Activated CD4-positive, alpha-beta T cell treated with anti-CD3 and anti-CD28 coated beads for 36 hours (primary cell): ENCODE results near the gene TXNDC15. TPM values are rescaled to one million over a fixed set of nuclear protein-coding genes. Genes with fewer than 3 reads are reported as not detected.

Experiments used
- ATAC-seq: fragments of 200-7000 bp; cut with Tn5 transposase; one replicate; pipeline ENCODE4 v1.10.0; 2021; ENCODE audit warnings: mild to moderate bottlenecking, moderate library complexity
- CTCF ChIA-PET: fragments of 350-600 bp; sonication (Branson Sonifier 250); formaldehyde crosslinking; loops from one replicate; lab custom pipeline; 2021; ENCODE audit warnings: antibody characterized with exemption; lab: Charles Lee
- POLR2A ChIA-PET: fragments of 350-600 bp; sonication (Branson Sonifier 250); formaldehyde crosslinking; loops from one replicate; lab custom pipeline; 2021; ENCODE audit warnings: antibody characterized with exemption, inconsistent platforms; lab: Charles Lee
- DNase-seq: peaks from one replicate; pipeline ENCODE4 v3.0.0-alpha.2; 2020
- H3K27ac Mint-ChIP-seq: one replicate; pipeline ENCODE4 v1.8.0; 2021; ENCODE audit warnings: mixed read lengths
- H3K27me3 Mint-ChIP-seq: one replicate; pipeline ENCODE4 v1.8.0; 2021; ENCODE audit warnings: mixed read lengths
- H3K36me3 Mint-ChIP-seq: one replicate; pipeline ENCODE4 v1.8.0; 2021; ENCODE audit warnings: low read depth, mixed read lengths
- H3K4me1 Mint-ChIP-seq: one replicate; pipeline ENCODE4 v1.8.0; 2021; ENCODE audit warnings: mixed read lengths
- H3K4me3 Mint-ChIP-seq: one replicate; pipeline ENCODE4 v1.8.0; 2021; ENCODE audit warnings: mild to moderate bottlenecking, moderate library complexity, mixed read lengths
- H3K9me3 Mint-ChIP-seq: one replicate; pipeline ENCODE4 v1.8.0; 2021; ENCODE audit warnings: low read depth, mixed read lengths
- intact Hi-C, 2 experiments: fragments of 100-400 bp; cut with DNase I in 1 of 2; cut with micrococcal nuclease in 1 of 2; formaldehyde crosslinking; loops; one replicate each; pipeline versions ENCODE4 v1.14.2 to v1.15.1; 2022 to 2024; cut with DNase I, micrococcal nuclease
- total RNA-seq, 2 experiments: library from RNA; stranded (reverse); gene quantifications; one replicate each; pipeline ENCODE4 v1.2.3, GENCODE V29; 2021

The TXNDC15 gene
- total RNA-seq, 2 experiments from 2014 or later, result 16.6 to 29.1 TPM

GRCh38 chr5:134917070-134917815, 43.1 kb downstream of the TXNDC15 start:
- ChIA-PET CTCF (interaction anchor here (0.7 to 2.0 kb wide), 10 partner anchors 7 to 333 kb away, joined by 3 to 11 read pairs (median 4); partner anchors contain the start of gene PCBD2), POLR2A (interaction anchor here (0.6 kb wide), 1 partner anchor 832 kb away, joined by 6 read pairs; no protein-coding TSS in a partner anchor)
- H3K27me3 Mint-ChIP-seq, result no peaks in the 10 kb centered on the region

DNA sequence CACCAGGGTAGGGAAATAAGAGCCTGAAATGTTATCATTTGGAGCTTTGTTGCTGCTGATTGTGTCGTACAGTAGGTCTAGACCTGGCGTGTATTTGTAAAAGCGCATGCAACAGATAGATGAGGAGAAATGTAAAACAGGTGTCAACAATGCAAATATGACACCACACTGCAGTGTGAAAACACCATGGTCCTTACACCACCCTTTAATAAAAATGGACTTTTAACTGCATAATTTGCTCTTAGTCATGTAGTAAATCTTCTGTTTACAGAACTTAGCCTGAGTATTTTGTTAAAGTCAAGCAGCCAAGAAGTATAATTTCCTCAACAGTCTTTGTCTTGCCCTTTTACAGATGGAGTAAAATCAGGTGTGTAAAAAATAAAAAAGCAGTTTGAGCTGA, 44.7 kb downstream of the TXNDC15 start:
- H3K36me3 Mint-ChIP-seq, result peaks cover 34% of the 10 kb centered on the region
- H3K4me3 Mint-ChIP-seq, result no peak overlapping the region
- intact Hi-C loops, result loop anchor here in 1 of 2 experiments (10.0 kb wide), 2 partner anchors 116 to 276 kb away; partner anchors contain the start of gene PITX1
- peaks cover 29% of the 10 kb centered on the region for H3K4me1 Mint-ChIP-seq
- DNase-seq (no peak), ATAC-seq (no peak)
- CTCF ChIA-PET, result interaction anchor here (0.7 to 2.0 kb wide), 4 partner anchors 9 to 272 kb away, joined by 3 to 6 read pairs (median 4); no protein-coding TSS in a partner anchor
- H3K27ac Mint-ChIP-seq, result peak overlapping the region; percentile 49
- H3K27me3 Mint-ChIP-seq, result no peaks in the 10 kb centered on the region
- POLR2A ChIA-PET, result no interaction called here
- H3K9me3 Mint-ChIP-seq, result no peaks in the 10 kb centered on the region

More at GRCh38 chr5:134917070-134917815, 43.1 kb downstream of the TXNDC15 start:
- Mint-ChIP-seq H3K27ac (peak overlapping the region; percentile 17), H3K4me3 (no peak overlapping the region), H3K36me3 (peaks cover 31% of the 10 kb centered on the region), H3K9me3 (no peaks in the 10 kb centered on the region), H3K4me1 (peaks cover 29% of the 10 kb centered on the region)
- intact Hi-C loops, result loop anchor here (1.0 to 10.0 kb wide), 3 partner anchors 118 to 278 kb away; partner anchors contain the start of gene PITX1 (in 1 of the 2)
- no peak for ATAC-seq
- DNase-seq, result peak; percentile 30

DNA sequence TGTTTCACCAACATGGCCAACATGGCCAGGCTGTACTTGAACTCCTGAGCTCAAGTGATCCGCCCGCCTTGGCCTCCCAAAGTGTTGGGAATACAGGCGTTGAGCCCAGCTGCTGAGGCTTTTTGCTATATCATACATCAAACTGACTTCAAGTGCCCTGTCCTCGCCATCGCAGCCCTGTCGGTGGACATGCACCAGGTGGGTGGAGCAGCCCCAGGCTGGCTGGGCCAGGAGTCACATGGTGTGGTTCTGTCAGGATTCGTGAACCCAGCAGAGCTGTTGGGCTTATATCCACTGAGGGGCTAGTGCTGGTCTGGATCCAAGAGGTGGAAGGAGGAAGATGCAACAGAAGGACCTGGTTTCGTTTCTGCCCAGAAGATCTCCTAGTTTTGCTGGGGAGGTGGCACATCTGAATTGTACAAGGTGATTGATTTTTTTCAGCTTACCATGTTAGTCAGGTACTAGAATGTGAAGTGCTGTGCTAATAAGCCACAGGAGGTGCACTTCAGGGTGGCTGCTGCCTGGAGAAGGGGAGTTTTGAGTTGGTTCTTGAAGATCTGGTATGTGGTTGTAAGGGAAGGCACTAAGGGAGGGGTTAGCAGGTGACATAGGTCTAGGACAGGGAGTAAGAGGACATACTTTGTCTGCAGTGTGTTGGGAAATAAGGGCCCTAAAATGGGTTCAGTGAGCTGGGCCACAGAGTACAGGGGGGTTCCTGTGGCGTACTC, 46.8 kb downstream of the TXNDC15 start:
- intact Hi-C loops, result loop anchor here (1.0 to 2.0 kb wide), 4 partner anchors 16 to 318 kb away; partner anchors contain the start of gene PCBD2 (in 1 of the 2)
- peaks cover 31% of the 10 kb centered on the region for H3K36me3 Mint-ChIP-seq
- ATAC-seq, result no peak
- CTCF ChIA-PET, result interaction anchor here (0.5 to 0.7 kb wide), 3 partner anchors 14 to 261 kb away, joined by 3 to 4 read pairs (median 3); no protein-coding TSS in a partner anchor
- peak overlapping the region; percentile 83 for H3K27ac Mint-ChIP-seq
- POLR2A ChIA-PET, result no interaction called here
- H3K4me3 Mint-ChIP-seq, result no peak overlapping the region
- H3K9me3 Mint-ChIP-seq, result no peaks in the 10 kb centered on the region
- DNase-seq, result no peak
- H3K27me3 Mint-ChIP-seq, result no peaks in the 10 kb centered on the region
- H3K4me1 Mint-ChIP-seq, result peaks cover 29% of the 10 kb centered on the region

GRCh38 chr5:134932508-134932907, 58.3 kb downstream of the TXNDC15 start:
- peaks cover 17% of the 10 kb centered on the region for H3K36me3 Mint-ChIP-seq
- no peaks in the 10 kb centered on the region for H3K9me3 Mint-ChIP-seq
- intact Hi-C loops, result no loop called here
- H3K27me3 Mint-ChIP-seq, result no peaks in the 10 kb centered on the region
- POLR2A ChIA-PET, result no interaction called here
- no peak for ATAC-seq
- H3K27ac Mint-ChIP-seq, result no peak overlapping the region
- CTCF ChIA-PET, result no interaction called here
- DNase-seq, result no peak
- H3K4me1 Mint-ChIP-seq, result no peaks in the 10 kb centered on the region
- no peak overlapping the region for H3K4me3 Mint-ChIP-seq

DNA sequence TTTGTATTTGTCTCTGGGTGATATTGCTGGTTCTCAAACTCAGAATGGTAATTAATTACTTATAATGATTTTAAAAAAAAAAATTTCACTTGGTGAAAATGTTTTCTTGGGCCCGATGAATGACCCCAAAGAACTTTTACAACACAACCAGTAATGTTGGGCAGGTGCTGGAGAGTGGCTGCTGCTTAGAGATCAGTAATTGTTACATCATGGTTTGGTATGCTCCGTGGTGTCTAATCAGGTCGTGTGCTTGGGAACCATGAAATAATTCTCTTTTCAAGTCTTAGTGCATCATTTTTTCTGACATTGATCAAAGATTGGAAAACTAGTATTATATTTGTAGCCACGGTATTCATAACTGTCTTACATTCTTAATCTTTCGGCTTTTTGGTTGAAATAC, 60.0 kb downstream of the TXNDC15 start:
- Mint-ChIP-seq H3K27me3 (no peaks in the 10 kb centered on the region), H3K36me3 (peaks cover 15% of the 10 kb centered on the region)
- POLR2A ChIA-PET, result no interaction called here

DNA sequence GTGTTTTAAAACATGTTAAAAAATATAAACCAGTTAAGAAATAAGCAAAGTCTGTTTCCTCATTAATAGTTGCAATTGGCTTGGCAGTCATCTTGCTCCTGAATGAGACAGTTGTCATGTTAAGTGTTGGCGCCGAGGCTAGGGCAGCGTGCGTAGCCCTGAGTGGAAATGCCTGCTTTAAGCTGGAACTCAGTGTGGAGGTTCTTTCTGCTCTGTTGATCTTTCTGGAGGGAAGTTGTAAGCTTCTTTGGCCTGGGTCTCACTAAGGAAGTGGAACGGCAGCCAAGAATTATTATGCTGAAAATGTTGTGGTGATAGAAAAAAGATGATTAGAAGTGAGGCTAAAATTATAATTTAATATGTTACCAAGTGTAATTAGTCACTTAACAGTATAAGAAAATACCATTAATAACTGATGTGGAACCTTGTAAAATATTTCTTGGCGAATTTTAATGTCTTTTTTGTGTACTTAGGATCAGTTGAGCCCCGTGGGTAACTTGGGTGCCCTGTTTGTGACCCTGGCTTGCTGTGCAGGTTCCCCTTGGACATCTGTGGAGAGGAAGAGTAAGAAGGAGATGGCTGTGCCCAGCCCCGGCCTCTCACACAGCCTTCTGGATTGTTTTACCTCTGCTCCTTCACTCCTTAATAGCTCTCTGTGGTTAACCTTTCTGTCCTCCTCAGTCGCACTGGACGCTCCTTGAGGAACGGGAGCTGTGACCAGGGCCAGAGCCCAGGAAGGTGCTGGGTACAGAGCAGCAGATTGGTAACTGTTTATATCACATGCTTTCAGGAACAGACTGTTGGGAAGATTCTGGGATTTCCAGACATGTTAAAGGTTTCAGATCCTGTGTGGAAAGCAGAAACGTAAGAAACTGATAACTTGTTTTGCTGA, 61.8 kb downstream of the TXNDC15 start:
- ChIA-PET POLR2A (no interaction called here), CTCF (interaction anchor here (1.1 to 1.4 kb wide), 2 partner anchors 9 to 38 kb away, joined by 3 to 5 read pairs; no protein-coding TSS in a partner anchor)
- no peak overlapping the region for H3K4me3 Mint-ChIP-seq
- no peak for DNase-seq
- intact Hi-C loops, result no loop called here
- no peak overlapping the region for H3K27ac Mint-ChIP-seq
- peaks cover 13% of the 10 kb centered on the region for H3K36me3 Mint-ChIP-seq
- no peak for ATAC-seq
- no peaks in the 10 kb centered on the region for H3K9me3 Mint-ChIP-seq
- H3K27me3 Mint-ChIP-seq, result no peaks in the 10 kb centered on the region
- no peaks in the 10 kb centered on the region for H3K4me1 Mint-ChIP-seq

More for the DNA sequence above, 60.0 kb downstream of the TXNDC15 start:
- Mint-ChIP-seq H3K4me1 (no peaks in the 10 kb centered on the region), H3K9me3 (no peaks in the 10 kb centered on the region), H3K4me3 (no peak overlapping the region), H3K27ac (no peak overlapping the region)
- intact Hi-C loops, result no loop called here
- CTCF ChIA-PET, result interaction anchor here (0.7 to 0.8 kb wide), 2 partner anchors 35 to 104 kb away, joined by 3 read pairs; no protein-coding TSS in a partner anchor
- DNase-seq (no peak), ATAC-seq (no peak)

GRCh38 chr5:134937526-134937925, 63.4 kb downstream of the TXNDC15 start:
- Mint-ChIP-seq H3K4me1 (no peaks in the 10 kb centered on the region), H3K4me3 (no peak overlapping the region), H3K36me3 (peaks cover 10% of the 10 kb centered on the region), H3K27me3 (no peaks in the 10 kb centered on the region), H3K9me3 (no peaks in the 10 kb centered on the region), H3K27ac (no peak overlapping the region)
- POLR2A ChIA-PET, result interaction anchor here (0.6 kb wide), 1 partner anchor 8 kb away, joined by 4 read pairs; no protein-coding TSS in a partner anchor
- CTCF ChIA-PET, result no interaction called here
- ATAC-seq, result no peak
- no peak for DNase-seq
- intact Hi-C loops, result no loop called here

- no peak for ATAC-seq
- Mint-ChIP-seq H3K27ac (no peak overlapping the region), H3K27me3 (no peaks in the 10 kb centered on the region)
These were observed 63.9 kb downstream of the TXNDC15 start for GRCh38 chr5:134938030-134938429.

DNA sequence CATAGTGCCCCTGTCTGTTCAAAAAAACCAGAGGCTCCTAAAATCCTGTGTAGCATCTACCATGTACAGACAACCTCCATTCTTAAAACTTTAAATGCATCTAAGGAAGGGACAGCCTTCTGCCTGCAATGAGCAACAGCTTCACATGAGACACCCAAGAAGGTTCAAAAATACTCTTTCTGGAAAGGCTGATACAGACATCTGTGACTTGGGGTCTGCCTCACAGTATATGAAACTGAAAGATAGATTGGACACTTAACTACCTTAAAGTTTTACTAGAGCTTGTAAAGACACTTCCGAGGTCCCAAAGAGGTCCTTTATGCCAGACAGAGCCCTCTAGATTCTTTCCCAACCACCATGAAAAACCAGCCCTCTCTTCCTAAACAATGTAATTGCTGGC, 65.3 kb downstream of the TXNDC15 start:
- H3K27ac Mint-ChIP-seq, result no peak overlapping the region
- peaks cover 8% of the 10 kb centered on the region for H3K36me3 Mint-ChIP-seq
- ATAC-seq (no peak), DNase-seq (no peak)
- intact Hi-C loops, result no loop called here
- no peak overlapping the region for H3K4me3 Mint-ChIP-seq
- H3K9me3 Mint-ChIP-seq, result no peaks in the 10 kb centered on the region
- H3K4me1 Mint-ChIP-seq, result no peaks in the 10 kb centered on the region
- H3K27me3 Mint-ChIP-seq, result no peaks in the 10 kb centered on the region
- POLR2A ChIA-PET, result no interaction called here
- CTCF ChIA-PET, result no interaction called here

More at GRCh38 chr5:134938030-134938429, 63.9 kb downstream of the TXNDC15 start:
- no peaks in the 10 kb centered on the region for H3K9me3 Mint-ChIP-seq
- H3K4me3 Mint-ChIP-seq, result no peak overlapping the region
- no peaks in the 10 kb centered on the region for H3K4me1 Mint-ChIP-seq
- intact Hi-C loops, result no loop called here
- ChIA-PET POLR2A (interaction anchor here (0.6 kb wide), 1 partner anchor 8 kb away, joined by 4 read pairs; no protein-coding TSS in a partner anchor), CTCF (no interaction called here)
- H3K36me3 Mint-ChIP-seq, result peaks cover 10% of the 10 kb centered on the region
- DNase-seq, result no peak

DNA sequence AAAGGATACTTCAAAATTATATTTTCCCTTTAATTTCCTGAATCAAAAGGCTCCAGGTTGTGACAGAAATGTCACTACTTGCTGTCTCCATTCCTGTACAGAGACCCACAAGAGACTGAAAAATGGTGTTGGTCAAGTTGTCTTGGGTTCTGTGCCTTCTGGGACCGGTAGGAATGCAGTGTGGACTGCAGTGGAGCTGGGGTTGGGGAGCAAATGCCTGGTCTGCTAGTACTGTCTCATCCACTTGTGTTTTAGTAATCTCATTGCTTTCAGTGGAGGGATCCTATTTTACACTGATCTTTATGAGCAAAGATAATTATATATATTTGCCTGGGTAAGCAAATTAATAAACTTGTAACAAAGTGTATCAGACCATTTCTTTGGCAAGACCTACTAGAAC, 69.4 kb downstream of the TXNDC15 start:
- ATAC-seq (no peak), DNase-seq (no peak)
- Mint-ChIP-seq H3K9me3 (no peaks in the 10 kb centered on the region), H3K27ac (no peak overlapping the region), H3K27me3 (no peaks in the 10 kb centered on the region), H3K4me3 (no peak overlapping the region), H3K36me3 (peaks cover 2% of the 10 kb centered on the region), H3K4me1 (no peaks in the 10 kb centered on the region)
- ChIA-PET POLR2A (no interaction called here), CTCF (no interaction called here)
- intact Hi-C loops, result no loop called here
